A204.1 (cell line): Measurements from ENCODE around the gene NFE2L3.
A peak's percentile ranks its signal among the peaks of the same experiment; 100 is the strongest.
"Not testable (repeated sequence)": the region's sequence is repeated elsewhere in the genome, so short reads cannot be mapped to it uniquely, and the experiment has no call there.

Source experiments
- FAIRE-seq: peaks from 2 replicates; lab custom pipeline; 2012; peaks lifted over from hg19 to GRCh38; lab: Jason Lieb, UNC

NFE2L3 gene

GRCh38 chr7:26168458-26169023, 16.5 kb downstream of the NFE2L3 start:
- FAIRE-seq: no peak

DNA sequence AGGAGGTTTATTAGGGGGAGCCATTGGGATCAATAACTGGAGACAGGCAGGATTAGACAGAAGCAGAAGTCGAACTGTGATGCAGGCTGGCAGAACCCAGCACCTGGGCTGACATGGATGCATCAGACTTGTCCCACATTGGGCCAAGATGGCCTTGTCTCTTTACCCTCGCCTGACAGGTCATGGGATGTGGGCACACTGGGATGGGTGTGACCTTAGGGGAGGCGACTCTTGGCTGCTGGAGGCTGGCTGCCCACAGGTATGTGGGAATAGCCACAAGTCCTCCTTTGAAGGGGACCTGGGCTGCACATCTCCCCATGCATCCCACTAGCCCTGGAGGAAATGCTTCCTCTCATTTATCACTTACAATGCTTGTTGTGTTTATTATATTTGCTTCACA, 17.3 kb downstream of the NFE2L3 start:
- no peak for FAIRE-seq

GRCh38 chr7:26170663-26171062, 18.7 kb downstream of the NFE2L3 start:
- no peak for FAIRE-seq

DNA sequence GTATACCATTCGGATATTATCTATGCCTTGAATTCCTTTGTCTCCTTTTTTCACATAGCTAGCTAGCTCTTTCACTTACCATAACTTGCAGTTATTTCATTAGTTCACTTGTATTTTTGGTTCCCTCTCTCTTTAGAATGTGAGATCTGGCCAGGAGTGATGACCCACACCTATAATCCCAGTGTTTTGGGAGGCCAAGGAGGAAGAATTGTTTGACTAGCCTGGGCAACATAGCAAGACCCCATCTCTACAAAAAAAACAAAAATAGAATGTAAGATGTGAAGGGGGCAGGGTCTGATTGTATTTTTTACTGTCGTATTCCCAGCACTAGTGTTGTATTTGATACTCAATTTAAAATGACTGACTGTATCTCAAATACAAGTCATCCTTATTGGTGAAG, 19.6 kb downstream of the NFE2L3 start:
- FAIRE-seq: no peak

GRCh38 chr7:26172048-26172447, 20.1 kb downstream of the NFE2L3 start:
- no peak for FAIRE-seq

- not testable (repeated sequence) for FAIRE-seq
Observed at GRCh38 chr7:26175903-26176302, 23.9 kb downstream of the NFE2L3 start.

DNA sequence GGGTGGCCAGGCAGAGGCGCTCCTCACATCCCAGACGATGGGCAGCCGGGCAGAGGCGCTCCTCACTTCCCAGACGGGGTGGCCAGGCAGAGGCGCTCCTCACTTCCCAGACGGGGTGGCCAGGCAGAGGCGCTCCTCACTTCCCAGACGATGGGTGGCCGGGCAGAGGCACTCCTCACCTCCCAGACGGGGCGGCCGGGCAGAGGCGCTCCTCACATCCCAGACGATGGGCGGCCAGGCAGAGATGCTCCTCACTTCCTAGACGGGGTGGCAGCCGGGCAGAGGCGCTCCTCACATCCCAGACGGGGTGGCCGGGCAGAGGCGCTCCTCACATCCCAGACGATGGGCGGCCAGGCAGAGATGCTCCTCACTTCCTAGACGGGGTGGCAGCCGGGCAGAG, 24.7 kb downstream of the NFE2L3 start:
- not testable (repeated sequence) for FAIRE-seq

GRCh38 chr7:26177269-26177668, 25.3 kb downstream of the NFE2L3 start:
- not testable (repeated sequence) for FAIRE-seq

GRCh38 chr7:26178272-26178960, 26.4 kb downstream of the NFE2L3 start:
- FAIRE-seq: no peak

DNA sequence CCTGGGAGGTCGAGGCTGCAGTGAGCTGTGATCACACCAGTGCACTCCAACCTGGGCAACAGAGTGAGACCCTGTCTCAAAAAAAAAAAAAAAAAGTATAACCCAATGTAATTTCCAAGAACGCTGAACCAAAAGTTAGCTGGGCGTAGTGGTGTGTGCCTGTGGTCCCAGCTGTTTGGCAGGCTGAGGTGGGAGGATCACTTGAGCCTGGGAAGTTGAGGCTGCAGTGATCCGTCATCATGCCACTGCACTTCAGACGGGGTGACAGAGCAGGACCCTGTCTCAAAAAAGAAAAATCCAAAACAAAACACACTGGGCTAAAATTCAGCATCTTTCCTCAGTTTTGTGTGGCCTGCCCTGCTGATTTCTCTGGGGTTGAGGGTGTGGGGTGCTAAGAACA, 27.4 kb downstream of the NFE2L3 start:
- no peak for FAIRE-seq

GRCh38 chr7:26179826-26180497, 28.0 kb downstream of the NFE2L3 start:
- no peak for FAIRE-seq

GRCh38 chr7:26180792-26181198, 28.8 kb downstream of the NFE2L3 start:
- no peak for FAIRE-seq

- no peak for FAIRE-seq
Observed at GRCh38 chr7:26181474-26182227, 29.7 kb downstream of the NFE2L3 start.

DNA sequence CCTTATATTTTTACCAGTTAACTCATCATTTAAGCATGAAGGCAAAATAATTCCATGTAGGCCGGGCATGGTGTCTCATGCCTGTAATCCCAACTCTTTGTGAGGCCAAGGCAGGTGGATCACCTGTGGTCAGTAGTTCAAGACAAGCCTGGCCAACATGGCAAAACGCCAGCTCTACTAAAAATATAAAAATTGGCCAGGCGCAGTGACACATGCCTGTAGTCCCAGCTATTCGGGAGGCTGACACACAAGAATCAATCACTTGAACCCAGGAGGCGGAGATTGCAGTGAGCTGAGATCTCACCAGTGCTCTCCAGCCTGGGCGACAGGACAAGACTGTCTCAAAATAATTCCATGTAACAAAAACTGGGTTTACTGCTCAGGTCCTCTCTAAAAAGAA, 30.3 kb downstream of the NFE2L3 start:
- no peak for FAIRE-seq

DNA sequence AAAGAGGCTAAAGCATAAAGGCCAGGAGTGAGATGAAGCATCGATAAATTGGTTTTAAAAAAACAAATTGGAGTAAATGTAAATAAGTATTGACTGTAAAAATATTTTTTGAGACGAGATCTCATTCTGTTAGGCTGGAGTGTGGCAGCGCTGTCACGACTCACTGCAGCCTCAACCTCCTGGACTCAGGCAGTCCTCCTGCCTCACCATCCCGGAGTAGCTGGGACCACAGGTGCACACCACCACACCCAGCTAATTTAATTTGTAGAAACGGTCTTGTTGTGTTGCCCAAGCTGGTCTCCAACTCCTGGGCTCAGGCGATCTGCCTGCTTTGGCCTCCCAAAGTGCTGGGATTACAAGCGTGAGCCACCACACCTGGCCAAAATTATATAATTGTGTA, 30.7 kb downstream of the NFE2L3 start:
- FAIRE-seq: no peak

- FAIRE-seq: no peak
Observed at GRCh38 chr7:26183545-26184280, 31.7 kb downstream of the NFE2L3 start.

- not testable (repeated sequence) for FAIRE-seq
Observed at GRCh38 chr7:26184281-26185101, 32.5 kb downstream of the NFE2L3 start.

- FAIRE-seq: peak; percentile 21
Observed at GRCh38 chr7:26185131-26185843, 33.3 kb downstream of the NFE2L3 start.

DNA sequence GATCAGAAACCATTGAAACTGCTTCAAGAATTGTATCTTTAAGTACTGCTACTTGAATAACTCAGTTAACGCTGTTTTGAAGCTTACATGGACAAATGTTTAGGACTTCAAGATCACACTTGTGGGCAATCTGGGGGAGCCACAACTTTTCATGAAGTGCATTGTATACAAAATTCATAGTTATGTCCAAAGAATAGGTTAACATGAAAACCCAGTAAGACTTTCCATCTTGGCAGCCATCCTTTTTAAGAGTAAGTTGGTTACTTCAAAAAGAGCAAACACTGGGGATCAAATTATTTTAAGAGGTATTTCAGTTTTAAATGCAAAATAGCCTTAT, 33.8 kb downstream of the NFE2L3 start:
- no peak for FAIRE-seq

DNA sequence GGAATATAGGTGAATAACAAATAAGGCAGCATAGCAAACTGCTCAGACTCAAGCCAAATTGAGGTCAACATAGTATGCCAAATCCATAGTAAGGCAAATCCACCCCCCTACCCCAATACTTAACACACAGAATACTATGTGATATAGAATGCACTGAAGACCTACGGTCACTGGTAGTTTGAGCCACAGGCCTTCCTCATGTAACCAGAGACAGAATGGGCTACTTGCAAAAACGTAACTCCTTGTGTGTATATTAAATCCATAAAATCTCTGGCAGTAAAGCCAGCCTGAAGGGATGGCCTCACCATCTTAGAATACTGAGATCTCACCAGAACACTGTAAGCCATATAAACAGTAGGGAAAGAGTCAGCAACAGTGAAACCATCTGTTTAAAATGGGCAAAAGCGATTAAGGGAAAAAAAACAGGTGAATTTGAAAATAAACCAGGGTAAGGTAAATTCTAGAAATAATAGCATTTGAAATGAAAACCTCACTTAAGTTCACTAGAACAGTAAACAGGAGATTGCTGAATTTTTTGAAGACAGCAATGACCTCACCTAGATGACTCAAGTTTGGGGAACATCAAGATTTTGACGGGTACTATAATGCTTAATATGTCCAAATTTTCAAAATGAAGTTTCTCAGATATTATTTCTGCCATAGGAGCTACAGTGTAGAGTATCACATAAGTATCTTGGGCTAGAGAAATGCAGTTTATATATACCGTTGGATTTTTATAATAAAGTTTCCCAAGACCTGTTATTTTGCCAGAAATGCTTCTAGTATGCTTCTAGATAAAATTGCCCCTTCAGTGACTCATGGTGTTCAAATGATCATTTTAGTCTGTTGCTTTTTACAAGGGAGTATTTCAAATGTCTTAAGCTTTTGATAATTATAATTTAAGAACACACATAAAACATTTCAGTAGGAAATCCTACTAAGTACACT, 34.6 kb downstream of the NFE2L3 start:
- FAIRE-seq: no peak
